NCI-H187 treated with DMSO at 0.1 percent for 48 hours (cell line): Measurements from ENCODE around the gene NRSN2.
A peak's percentile ranks its signal among the peaks of the same experiment; 100 is the strongest.

ENCODE experiments used
- DNase-seq: peaks from one replicate; lab custom pipeline; 2025; lab: John Stamatoyannopoulos, UW

NRSN2 gene, protein sequence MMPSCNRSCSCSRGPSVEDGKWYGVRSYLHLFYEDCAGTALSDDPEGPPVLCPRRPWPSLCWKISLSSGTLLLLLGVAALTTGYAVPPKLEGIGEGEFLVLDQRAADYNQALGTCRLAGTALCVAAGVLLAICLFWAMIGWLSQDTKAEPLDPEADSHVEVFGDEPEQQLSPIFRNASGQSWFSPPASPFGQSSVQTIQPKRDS

DNA sequence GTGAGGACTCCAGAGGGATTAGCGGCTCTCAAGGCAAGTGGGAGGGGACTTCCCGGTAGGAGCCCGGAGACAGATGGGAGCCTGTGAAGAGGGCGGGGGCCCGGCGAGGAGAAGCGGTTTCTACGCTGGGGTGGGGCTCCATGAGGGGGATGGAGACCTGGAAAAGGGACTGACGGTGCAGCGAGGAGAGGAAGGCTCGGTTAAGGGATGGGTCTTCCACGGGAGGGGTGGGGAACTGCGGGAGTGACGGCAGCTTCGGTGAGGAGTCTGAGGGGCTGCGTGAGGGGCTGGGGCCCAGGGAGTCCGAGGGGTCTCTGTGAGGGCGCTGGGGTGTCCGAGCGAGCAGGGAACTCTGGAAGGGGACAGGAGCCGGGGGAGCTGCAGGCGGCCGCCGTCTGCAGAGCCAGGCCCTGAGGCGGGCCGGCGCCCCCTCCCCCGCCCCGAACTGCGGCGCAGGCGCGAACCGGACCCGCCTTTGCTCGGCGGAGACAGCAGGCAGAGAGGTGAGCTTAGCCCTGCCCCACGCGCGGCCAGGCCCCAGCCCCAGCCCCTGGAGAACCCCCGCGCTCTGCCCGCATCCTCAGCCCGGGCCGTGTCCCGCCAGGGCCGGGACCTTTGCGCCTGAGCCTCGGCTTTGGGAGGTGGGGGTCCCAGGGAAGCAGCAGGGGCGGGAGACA lies at the start of gene NRSN2:
Gene NRSN2, plus strand, starts transcription at position 472 of the 677 bp plus-strand sequence. CDS start 2,533 bp downstream, outside the sequence.
- DNase-seq: peak; percentile 48

- peak; percentile 8 for DNase-seq
These were observed 48.8 kb upstream of the NRSN2 start for GRCh38 chr20:297925-298775.

DNA sequence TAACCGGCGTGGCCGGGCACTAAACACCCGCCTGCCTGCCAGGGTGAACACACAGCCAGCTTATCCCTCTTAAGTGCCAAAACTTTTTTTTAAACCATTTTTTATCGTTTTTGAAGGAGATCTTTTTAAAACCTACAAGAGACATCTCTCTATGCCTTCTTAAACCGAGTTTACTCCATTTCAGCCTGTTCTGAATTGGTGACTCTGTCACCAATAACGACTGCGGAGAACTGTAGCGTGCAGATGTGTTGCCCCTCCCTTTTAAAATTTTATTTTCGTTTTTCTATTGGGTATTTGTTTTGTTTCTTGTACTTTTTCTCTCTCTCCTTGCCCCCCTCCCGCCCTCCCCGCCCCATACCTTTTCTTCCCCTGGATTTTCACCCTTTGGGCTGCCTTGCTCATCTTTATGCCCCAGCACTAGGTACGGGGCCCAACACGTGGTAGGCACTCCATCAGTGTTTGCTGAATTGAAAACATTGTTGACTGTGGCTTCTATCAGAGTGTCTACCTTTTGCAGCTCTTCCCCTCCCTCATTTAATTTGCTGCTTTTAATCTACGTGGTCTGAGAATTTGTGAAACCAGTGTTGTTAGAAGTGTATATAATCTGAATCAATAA lies 48.0 kb upstream of the NRSN2 start:
- no peak for DNase-seq

DNA sequence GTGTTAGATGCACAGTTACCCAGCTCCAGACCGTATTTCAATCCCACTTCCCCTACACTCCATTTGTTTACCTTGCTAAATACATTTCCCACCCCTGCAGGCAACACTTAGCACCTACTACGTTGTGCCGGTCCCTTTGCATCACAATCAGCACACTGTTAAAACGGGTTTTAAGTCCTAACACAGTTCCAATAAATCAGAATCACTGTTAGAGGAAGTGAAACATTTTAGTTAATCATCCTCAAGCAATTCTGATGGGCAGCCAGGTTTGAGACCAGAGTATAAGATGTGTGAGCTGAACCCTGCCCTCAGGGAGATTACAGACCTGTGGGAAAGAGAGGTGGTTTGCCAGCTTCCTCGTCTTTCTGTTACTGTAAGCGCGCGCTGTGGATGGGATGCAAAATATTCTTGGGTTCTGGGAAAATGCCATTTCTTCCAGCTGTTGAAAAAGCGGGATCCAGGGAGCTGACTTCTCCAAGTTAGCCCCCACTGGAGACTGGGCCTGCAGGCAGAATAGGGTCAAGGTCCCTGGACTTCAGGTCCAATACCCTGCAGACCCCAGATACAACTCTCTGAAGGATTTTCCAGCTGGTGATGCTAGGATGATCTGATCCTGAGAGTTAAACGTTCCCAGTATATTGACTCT lies 46.4 kb upstream of the NRSN2 start:
- DNase-seq: no peak

DNA sequence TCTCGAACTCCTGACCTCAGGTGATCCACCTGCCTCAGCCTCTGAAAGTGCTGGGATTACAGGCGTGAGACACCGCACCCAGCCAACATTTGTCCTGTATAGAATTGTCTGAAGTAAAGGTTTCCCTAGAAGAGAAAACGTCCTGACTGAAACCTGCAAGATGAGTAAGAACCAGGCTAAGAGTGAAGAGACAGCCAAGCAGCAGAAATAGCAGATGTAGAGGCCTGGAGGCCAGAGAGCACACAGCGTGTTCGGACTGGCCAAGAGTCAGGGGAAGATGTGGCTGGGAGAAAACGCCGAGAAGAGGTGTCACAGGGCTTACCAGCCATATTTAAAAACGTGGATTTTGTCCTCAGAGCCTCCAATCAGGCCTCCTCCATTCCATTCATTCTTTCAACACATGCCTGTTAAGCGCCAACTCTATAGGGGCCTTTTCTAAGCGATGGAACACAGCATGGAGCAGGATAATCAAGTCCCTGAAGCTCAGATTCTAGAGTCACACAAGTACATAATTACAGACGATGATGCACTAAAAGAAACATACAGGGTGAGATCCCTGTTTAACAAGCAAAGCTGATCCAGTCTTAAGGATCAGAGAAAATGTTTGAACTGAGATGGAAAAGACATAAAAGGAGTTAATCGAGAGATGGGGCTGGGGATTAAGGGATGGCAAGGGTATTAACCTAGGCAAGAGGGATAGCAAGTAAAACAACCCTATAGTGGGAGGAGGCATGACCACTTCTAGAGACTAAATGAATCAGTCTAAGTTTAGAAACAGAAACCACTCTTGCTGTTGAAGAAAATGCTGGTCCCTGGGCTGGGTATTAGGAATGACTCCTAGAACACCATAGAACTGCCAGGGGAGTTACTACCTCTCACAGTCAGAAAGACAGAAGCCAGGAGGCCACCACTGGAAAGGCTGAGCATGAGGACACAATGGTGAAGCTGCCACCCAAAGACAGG lies 44.7 kb upstream of the NRSN2 start:
- no peak for DNase-seq

DNA sequence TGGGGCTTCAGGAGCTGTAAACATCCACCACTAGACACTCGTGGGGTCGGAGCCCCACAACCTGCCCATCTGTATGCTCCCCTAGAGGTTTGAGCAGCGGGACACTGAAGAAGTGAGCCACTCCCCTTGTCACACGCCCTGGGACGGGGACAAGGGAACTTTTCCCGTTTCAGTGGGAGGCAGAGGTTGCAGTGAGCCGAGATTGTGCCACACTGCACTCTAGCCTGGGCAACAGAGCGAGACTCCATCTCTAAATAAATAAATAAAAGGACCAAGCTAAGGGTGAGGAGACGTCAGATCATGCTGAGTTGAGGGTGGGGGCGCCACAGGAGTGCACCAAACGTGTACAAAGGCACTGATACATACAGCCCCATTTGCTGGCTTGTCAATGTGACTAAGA lies 41.2 kb upstream of the NRSN2 start:
- DNase-seq: no peak

DNA sequence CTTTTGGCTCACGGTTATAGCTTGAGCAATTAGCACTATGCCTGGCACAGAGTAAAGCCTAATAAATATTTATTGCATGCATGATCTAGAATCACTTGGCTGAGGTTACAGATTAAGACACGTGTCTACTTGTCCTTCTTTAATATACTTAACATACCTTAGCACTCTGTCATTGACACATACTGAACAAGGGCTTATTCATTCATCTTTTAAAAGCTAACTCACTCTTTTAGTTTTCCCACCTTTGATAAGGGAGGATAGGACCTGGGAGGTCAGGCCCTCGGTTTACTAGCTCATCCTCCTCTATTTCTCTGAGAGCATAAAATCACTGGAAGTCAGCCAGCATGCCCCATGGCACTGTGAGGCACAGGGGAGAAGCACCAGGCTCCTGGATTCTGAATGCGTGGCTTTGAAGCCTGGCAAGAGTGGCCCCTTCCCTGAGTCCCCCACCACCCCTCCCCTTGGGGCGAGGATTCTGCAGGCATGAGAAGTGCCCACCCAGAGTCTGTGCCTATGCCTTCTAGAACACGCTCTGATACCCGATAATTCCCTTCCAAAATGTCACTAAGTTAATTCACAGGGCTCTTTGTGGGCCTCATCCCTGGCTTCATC lies 38.4 kb upstream of the NRSN2 start:
- no peak for DNase-seq

DNA sequence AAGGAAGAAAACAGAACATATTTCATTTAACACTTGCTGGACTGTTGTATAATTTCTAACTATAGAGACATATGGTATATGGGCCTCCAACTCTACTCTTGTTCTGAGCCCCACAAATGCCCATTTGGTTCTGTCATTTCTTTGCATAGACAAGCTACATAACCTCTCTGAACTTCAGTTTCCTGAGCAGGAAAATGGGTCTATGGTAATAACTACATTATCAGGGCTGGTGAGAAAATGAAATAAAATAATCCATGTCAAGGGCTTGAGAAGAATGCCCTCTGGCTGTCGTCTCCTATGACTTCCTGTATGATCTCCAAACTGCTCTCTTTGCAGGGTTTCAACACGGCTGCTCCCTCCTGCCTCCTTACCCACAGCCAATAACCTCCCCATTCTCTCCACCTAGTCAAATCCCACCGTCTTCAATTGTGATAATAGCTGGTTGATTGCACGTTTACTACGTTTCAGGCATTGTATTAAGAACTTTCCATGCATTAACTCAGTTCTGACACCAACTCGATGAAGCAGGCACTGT lies 37.5 kb upstream of the NRSN2 start:
- no peak for DNase-seq

DNA sequence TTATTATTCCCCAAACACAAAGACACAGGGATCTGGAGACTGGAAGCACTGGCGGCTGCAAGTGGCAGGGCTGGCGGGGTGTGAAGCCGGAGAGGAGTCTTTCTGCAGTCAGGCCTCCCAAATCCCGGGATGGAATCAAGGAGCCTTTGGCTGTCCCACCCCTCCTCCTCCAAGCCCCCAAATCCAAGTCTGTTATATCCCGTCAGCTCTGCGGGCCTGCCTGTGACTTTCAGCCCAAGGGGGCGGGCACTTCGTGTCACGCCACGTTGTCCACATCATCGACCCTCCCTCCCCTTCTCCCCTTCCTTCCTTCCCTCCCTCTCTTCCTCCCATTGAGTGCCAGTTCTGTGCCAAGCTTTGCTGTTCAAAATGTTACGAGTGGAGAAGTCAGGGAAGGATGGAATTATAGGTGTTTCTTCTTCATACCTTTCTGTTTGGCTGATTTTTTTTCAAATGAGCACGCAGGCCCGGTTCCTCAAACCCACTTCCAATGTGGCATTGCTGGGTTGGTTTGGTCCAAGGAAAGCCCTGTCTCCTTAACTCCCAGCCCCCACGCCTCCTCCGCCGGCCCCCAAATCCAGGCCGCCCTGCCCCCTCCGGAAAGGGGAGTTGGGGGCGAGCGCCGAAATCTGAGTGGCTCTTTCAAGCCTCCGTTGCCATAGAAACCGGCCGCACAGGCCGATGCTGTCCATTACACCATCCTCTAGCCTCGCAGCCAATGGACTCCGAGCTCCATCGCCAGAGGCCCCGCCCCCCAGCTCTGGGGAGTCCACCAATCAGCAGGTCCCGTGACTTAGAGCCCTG lies 36.9 kb upstream of the NRSN2 start:
- peak; percentile 91 for DNase-seq

GRCh38 chr20:310645-311044 lies 36.3 kb upstream of the NRSN2 start:
- DNase-seq: no peak

GRCh38 chr20:311609-312008 lies 35.3 kb upstream of the NRSN2 start:
- DNase-seq: no peak

DNA sequence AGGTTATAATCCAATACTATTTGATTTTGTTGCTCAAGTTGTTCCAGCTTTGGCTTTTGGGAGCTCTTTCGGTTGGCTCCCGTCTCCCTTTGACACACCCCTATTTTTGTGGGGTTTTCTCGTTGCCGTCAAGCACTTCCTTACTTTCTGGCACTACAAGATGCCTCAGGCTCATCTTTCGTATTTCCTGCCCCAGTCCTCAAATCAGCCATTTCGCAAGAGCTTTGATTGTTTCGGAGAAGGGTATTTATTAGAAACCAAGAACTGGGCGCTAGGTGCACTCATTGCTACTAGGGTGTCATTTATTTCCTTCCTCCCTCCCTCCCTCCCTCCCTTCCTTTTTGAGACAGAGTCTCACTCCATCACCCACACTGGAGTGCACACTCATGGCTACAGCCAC lies 34.8 kb upstream of the NRSN2 start:
- DNase-seq: no peak

DNA sequence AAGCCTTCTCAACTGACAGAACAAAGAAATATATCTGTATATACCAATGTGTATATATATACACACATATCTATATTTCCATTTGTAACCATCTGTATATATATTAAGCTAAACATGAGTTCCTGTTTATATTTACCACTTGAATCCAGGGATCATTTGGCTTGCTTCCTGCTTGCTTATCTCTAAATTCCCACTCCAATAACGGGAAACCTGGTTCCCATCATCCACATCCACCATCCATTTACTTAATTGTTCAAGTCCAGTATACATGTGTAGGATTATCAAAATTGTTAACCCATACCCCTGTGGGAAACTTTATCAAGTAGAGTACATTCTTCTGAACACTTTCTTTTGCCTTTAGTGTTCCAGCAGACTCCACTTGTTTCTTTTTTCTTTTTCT lies 34.0 kb upstream of the NRSN2 start:
- no peak for DNase-seq

DNA sequence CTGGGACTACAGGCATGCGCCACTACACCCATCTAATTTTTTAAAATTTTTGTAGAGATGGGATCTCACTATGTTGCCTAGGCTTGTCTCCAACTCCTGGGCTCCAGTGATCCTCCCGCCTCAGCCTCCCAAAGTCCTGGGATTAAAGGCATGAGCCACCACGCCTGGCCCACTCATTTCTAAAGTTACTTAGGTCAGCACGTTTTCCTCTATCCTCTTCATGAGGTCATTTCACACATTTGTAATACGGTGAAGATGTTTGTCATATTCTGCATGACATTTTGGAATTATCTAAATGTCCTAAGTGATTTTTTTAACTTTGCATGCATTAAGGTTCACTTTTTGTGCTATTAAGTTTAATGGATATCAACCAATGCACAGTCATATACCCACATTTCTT lies 33.5 kb upstream of the NRSN2 start:
- DNase-seq: no peak

DNA sequence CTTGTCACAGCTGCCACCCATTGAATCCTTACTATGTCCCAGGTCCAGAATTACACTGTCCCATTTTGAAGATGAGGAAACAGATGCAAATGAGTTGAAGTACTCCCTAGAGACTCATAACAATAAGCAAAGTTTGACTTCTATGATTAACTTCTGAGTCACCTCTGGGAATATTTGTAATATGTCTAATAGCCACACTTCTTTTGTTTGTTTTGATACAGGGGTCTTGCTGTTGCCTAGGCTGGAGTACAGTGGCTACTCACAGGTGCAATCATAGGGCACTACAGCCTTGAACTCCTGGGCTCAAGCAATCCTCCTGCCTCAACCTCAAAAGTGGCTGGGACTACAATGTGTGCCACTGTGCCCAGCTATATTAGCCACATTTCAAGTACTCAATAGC lies 33.0 kb upstream of the NRSN2 start:
- DNase-seq: no peak

- DNase-seq: no peak
These were observed 30.4 kb upstream of the NRSN2 start for GRCh38 chr20:316316-317068.

DNA sequence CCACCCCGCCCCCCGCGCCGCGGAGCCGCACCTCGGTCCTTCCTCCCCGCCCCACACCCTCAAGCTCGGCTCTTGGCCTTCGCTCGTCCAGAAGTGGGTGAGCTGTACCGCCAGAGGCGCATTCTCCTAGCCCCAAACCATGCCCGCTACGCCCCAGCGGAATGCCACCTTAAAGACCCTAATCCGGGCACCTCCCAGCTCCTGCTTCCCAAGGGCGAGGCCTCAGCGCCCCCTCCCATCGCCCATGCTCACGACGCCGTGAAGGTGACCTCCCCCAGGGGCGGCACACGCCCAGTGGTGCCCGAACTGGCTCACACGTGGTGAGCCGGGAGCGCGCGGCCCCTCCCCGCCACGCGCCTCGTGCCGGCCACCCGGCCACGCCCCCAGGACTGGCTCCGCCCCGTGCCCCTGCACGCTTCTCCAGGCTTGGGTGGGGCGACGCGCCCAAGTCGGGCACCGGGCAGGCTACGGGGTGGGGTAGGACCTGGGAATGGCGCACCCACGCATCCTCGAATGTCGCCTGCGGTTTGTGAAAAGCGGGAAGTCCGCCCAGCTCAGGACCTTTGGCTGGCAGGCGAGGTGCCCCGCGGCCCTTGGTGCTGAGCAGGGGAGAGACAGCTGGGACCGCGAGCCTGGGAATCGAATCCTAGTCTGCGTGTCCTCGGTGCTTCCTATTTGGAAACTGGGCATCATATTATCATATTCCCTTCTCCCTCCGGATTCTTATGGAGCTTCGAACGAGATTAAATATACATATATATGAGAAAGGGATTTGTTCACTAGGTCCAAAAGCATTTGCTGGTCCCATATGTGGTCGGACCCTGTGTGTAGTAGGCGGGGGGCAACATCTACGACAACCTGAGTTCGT lies 22.5 kb upstream of the NRSN2 start:
- DNase-seq: peak; percentile 53
